ENCODE results near the gene TMEM131. TPM values are rescaled to one million over a fixed set of nuclear protein-coding genes. Genes with fewer than 3 reads are reported as not detected.

Gene TMEM131
- total RNA-seq, 1 donor from 2014 or later: 52.9 TPM

DNA sequence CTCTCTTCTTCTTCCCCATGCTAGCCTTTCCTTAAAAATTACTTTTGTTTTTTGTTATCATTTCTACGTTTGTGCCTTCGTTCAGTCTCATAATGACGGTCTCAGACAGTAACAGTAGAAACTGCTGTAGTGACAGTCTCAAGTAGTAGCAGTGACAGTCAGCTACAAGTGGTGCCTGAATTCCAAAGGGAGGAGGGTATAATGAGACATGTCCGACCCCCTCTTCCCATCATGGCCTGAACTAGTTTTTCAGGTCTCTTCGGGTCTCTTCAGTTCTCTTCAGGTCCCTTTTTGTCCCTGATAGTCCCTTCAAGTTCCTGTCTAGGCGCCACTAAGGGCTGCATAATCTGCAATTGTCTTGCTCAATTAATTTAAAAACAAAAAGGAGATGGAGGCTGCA, 12.6 kb downstream of the TMEM131 start:
- Mint-ChIP-seq H3K36me3 (peaks cover 41% of the 10 kb centered on the region), H3K9me3 (peaks cover 30% of the 10 kb centered on the region), H3K27ac (peak overlapping the region; percentile 26), H3K4me1 (peaks cover 9% of the 10 kb centered on the region), H3K27me3 (ENCODE audit: low read depth) (no peaks in the 10 kb centered on the region), H3K4me3 (no peak overlapping the region)
- no peak for DNase-seq (ENCODE audit: low spot score in 2 of 2, unreplicated experiment in 2 of 2)
- TF ChIP-seq, protein P1, sequence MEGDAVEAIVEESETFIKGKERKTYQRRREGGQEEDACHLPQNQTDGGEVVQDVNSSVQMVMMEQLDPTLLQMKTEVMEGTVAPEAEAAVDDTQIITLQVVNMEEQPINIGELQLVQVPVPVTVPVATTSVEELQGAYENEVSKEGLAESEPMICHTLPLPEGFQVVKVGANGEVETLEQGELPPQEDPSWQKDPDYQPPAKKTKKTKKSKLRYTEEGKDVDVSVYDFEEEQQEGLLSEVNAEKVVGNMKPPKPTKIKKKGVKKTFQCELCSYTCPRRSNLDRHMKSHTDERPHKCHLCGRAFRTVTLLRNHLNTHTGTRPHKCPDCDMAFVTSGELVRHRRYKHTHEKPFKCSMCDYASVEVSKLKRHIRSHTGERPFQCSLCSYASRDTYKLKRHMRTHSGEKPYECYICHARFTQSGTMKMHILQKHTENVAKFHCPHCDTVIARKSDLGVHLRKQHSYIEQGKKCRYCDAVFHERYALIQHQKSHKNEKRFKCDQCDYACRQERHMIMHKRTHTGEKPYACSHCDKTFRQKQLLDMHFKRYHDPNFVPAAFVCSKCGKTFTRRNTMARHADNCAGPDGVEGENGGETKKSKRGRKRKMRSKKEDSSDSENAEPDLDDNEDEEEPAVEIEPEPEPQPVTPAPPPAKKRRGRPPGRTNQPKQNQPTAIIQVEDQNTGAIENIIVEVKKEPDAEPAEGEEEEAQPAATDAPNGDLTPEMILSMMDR (IDR thresholded peaks at IDR 0.05; ENCODE audit: unreplicated experiment): no peak

DNA sequence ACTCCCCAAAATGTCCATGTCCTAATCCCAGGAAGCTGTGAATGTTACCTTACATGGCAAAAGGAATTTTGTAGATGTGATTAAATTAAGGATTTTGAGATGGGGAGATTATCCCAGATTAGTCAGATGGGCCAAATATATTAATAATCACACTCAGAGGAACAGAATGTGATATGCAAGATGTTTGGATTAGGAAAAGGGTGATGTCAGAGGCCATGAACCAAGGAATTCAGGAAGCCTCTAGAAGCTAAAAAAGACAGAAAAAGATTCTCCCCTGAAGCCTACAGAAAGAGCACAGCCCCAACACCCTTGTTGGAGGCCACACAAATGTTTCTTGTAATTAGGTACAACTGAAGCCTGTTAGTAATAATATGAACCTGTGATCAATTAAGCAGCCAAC, 13.1 kb downstream of the TMEM131 start:
- no peaks in the 10 kb centered on the region for H3K27me3 Mint-ChIP-seq (ENCODE audit: low read depth)
- H3K9me3 Mint-ChIP-seq: peaks cover 25% of the 10 kb centered on the region
- DNase-seq (ENCODE audit: low spot score in 2 of 2, unreplicated experiment in 2 of 2): no peak
- peaks cover 9% of the 10 kb centered on the region for H3K4me1 Mint-ChIP-seq
- H3K4me3 Mint-ChIP-seq: no peak overlapping the region
- TF ChIP-seq, protein P1 (IDR thresholded peaks at IDR 0.05; ENCODE audit: unreplicated experiment): no peak
- H3K27ac Mint-ChIP-seq: peak overlapping the region; percentile 26
- peaks cover 37% of the 10 kb centered on the region for H3K36me3 Mint-ChIP-seq

DNA sequence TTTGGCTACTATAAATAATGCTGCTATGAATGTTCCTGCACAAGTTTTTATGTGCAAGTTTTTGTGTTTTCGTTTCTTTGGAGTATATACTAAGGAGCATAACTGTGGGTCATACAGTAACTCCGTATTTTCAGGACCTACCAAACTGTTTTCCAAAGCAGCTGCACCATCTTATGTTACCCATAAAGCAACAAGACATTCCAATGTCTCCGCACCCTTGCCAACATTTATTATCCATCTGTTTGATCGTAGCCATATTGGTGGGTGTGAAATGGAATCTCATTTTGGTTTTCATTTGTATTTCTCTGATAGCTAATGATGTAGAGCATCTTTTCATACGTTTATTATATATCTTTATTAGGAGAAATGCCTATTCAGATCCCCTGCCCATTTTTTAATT, 13.8 kb downstream of the TMEM131 start:
- H3K9me3 Mint-ChIP-seq: peaks cover 27% of the 10 kb centered on the region
- no peaks in the 10 kb centered on the region for H3K27me3 Mint-ChIP-seq (ENCODE audit: low read depth)
- H3K4me3 Mint-ChIP-seq: no peak overlapping the region
- TF ChIP-seq, protein P1 (IDR thresholded peaks at IDR 0.05; ENCODE audit: unreplicated experiment): no peak
- H3K27ac Mint-ChIP-seq: no peak overlapping the region
- H3K36me3 Mint-ChIP-seq: peaks cover 40% of the 10 kb centered on the region
- no peak for DNase-seq (ENCODE audit: low spot score in 2 of 2, unreplicated experiment in 2 of 2)
- H3K4me1 Mint-ChIP-seq: peaks cover 9% of the 10 kb centered on the region

DNA sequence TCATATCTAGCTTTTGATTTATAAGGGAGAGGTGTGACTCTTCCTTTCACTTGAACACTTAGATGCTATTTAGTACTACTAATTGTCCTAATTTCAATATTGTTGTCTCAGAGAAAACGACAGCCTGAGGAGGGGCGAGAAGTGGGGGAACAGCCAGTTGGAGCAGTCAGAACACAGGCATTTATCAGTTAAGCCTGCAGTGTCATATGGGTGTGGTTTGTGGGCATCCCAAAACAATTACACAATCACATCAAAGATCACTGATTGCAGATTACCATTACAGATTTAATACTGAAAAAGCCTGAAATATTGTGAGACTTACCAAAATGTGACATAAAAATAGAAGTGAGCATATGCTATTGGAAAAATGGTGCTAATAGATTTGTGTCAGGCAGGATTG, 15.8 kb downstream of the TMEM131 start:
- no peak overlapping the region for H3K4me3 Mint-ChIP-seq
- H3K4me1 Mint-ChIP-seq: peaks cover 9% of the 10 kb centered on the region
- no peak for DNase-seq (ENCODE audit: low spot score in 2 of 2, unreplicated experiment in 2 of 2)
- no peak overlapping the region for H3K27ac Mint-ChIP-seq
- peaks cover 44% of the 10 kb centered on the region for H3K9me3 Mint-ChIP-seq
- TF ChIP-seq, protein P1 (IDR thresholded peaks at IDR 0.05; ENCODE audit: unreplicated experiment): no peak
- no peaks in the 10 kb centered on the region for H3K27me3 Mint-ChIP-seq (ENCODE audit: low read depth)
- H3K36me3 Mint-ChIP-seq: peaks cover 55% of the 10 kb centered on the region

DNA sequence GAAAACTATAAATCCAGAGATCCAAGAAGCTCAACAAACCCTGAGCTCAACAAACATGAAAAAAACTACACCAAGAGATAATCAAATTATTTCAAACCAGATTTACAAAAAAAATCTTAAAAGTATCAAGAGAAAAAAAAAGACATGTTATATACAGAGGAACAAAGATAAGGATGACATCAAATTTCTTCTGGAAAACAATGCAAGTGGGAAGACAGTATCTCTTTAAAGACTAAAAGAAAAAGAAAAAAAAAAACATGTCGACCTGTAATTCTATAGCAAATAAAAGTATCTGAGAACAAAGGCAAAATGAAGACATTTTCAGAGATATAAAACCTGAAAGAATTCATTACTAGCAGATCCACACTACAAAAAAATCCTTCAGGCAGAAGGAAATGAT, 21.3 kb downstream of the TMEM131 start:
- no peaks in the 10 kb centered on the region for H3K27me3 Mint-ChIP-seq (ENCODE audit: low read depth)
- H3K4me3 Mint-ChIP-seq: no peak overlapping the region
- TF ChIP-seq, protein P1 (IDR thresholded peaks at IDR 0.05; ENCODE audit: unreplicated experiment): no peak
- H3K27ac Mint-ChIP-seq: no peak overlapping the region
- peaks cover 11% of the 10 kb centered on the region for H3K4me1 Mint-ChIP-seq
- peaks cover 57% of the 10 kb centered on the region for H3K36me3 Mint-ChIP-seq
- peaks cover 53% of the 10 kb centered on the region for H3K9me3 Mint-ChIP-seq
- no peak for DNase-seq (ENCODE audit: low spot score in 2 of 2, unreplicated experiment in 2 of 2)

Measured in mesothelial cell of epicardium (in vitro differentiated cells).